ENCODE data around the gene EHHADH.

Gene EHHADH

DNA sequence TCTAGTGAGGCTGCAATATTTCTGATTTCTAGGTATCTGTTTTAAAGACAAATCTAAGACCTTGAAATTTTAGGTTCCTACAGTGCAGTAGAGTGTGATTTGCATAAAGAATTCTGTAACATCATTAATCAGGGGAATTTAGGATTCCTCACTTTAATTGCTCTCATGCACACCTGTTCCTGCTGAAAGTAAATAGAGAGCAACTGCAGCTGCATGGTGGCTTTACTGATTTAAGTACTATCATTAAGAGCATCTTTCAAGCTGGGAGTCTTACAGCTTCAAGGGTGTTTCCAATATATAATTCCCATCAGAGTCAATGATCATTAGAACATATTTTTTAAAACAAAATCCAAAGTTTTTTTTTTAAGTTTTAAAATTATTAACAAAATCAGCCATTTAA lies 65.0 kb downstream of the EHHADH start:
- DNase-seq, result peak; percentile 8

DNA sequence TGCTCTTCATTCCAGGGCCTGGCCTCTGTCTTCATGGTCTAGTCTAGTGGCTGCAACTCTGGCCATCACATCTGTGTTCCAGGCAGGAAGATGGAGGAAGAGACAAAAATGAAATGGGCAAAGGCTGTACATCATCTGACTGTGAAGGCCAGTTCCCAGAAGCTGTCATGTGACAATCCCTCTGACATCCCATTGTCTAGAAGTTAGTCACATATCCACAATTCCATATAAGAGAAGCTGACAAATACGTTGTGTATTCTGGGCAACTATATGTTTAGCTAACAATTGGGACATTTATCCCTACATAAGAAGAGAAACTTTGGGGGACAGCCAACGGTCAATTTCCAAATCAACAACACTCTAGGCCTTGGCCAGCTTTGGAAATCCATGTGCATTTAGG lies 66.5 kb downstream of the EHHADH start:
- DNase-seq, result no peak

DNA sequence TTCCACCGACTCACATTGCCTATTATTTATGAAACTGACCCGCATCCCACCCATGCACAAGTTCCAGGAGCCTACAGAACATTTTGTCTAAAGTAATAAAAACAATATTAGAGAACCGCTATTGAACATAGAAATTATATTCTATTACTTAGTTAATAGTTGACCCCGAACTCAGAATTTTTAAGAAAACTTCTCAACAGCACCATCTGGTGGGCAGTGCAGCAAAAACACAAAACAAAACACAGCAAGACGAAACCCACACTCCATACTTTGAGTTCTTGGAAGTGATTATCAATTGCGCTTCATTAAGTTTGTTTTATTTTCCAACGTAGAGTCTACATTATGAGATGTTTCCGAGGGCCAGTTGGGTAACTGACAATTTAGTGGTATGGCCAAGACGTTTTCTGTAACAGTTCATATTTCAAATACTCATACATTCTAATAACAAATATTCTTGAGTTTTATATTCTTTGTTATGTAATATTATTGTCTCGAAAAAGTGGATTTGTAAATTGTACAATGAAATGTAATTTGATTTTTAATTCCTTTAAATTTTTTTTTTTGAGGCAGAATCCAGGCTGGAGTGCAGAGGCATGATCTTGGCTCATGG lies 77.0 kb downstream of the EHHADH start:
- no peak for DNase-seq

DNA sequence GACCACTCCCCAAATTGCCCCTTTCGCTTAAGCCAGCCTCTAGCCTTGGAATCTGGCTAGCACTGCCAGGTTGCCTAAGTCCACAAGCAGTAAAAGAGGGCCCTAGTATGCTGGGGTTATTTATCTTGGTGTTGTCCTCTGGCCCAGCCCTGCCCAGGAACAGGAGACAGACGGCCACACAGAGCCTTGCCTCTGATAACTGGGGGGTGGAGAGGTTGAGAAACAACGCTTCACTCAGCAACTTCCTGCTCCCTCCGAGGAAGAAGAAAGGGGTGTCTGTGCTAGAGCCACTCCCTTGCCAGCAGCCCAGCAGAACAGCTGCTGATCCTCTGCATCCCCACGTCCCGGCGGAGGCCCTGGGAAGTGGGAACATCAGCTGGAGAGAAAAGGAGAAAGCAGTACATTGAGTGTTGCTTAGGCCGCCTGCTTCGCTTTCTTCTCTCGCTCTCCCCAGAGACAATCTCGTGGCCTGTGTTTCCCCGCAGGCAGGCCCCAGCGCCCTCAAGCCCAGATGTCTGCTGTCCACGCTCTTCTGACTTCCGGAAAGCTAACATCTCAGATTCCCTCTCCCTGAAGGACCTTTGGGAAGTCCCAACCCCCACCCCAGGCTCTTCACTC lies 78.4 kb downstream of the EHHADH start:
- DNase-seq, result no peak

DNA sequence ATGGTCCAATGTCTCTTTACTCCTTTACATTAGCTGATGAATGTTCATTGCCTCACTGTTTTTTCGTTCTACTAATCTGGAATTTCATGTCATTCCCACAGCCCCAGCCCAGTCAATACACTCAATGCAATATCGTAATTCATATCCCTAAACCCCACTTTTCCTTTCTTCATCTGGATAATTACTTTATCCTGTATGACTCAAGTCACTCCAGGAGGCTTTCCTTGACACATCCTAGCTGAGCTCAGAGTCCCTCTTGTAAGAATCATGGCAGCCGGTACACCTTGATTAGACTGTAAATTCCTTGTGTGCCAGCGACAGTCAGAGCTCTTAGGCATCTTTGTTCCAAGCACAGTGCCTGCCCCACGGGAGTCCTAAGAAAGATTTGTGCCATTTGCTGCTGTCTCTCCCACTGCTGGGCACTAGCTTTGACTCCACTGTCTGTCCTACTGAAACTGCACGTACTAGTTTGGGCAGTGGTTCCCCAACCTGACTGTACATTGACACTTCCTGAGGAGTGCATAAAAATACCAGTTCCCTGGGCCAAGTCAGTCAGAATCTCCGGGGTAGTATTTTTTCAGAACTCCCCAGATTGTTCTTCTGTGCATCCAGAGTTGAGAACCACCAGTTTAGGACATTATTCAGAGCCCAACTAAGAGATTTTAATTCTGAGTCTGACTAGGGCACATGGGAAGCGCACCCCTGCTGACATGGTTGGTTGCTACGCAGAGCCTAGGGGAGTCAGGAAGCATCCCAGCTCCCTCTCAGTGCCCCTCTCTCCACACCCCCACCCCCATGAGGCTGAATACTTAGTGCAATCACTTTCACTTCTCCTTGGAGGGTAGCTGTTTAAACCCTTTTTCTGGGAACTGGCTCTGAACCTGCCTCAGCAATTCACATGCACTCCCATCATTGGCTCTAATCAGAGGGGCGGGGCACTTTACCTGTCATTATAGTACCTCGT lies 81.5 kb downstream of the EHHADH start:
- DNase-seq, result no peak

DNA sequence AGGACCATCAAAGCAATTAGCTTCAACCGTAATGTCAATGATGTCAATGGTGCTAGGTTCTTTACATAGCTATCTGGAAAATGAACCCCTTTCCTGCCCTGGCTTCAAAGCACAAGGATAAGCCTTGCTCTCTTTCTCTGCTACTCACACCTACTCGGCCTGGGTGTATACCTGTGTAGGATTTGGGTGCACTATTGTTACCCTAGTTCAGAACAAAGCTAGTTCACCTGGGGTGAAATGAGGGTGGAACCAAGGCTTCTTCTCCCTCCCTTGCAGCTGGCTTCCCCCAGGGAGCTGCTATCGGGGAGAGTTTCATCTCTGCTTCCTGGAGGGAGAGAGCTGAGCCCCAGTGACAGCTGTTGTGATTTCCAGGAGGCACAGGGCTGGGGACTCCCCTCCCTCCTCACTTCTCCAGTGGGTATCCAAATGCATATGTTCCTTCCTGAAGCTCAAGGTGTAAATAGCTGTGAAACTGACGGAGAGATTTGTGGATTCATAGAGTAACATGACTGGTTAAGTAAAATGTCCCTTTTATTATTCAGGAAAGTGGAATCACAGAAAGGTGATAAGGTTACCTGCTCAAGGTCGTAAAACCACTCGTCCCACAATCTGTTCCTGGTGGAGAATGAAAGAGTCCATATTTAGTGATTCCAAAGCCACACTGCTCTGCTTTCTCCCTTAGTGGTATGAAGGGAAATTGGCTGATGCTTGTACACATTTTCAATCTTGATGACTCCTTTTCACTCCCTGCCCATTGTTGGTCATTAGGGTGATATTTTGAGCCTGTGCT lies 89.2 kb downstream of the EHHADH start:
- DNase-seq, result no peak

DNA sequence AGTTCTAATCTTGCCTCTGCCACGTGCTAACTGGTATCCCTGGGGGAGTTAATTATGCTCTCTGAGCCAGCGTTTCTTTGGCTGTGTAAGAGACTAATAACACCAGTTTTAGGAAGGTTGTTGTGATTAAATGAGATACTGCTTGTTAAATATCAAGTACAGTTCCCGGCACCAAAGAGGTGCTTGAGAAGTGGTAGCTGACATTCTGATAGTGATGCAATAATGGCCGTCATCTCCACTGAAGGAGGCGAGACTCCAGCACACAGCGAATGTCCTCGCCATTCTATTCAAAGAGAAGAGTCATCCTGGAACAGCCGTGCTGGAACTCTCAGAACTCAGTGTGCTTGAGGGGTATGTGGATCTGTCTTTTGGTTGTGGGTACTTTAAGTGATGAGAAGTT lies 91.2 kb downstream of the EHHADH start:
- no peak for DNase-seq

DNA sequence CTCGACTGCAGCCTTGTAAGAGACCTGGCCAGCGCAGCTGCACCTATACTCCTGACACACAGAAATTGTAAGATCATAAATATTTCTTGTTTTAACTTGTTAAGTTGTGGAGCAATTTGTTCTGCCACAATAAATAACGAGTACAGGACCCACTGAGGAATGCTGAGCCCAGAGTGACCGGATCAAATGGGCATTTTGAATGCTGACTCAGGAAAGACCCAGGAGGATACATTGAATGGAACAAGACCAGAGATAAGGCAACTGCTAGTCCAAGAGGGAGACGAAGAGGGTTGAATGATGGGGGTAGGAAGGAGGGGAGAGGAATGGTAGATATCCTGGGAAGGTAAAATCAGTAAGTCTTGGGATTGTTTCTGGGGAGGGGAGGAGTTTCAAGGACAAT lies 92.1 kb downstream of the EHHADH start:
- DNase-seq, result no peak

DNA sequence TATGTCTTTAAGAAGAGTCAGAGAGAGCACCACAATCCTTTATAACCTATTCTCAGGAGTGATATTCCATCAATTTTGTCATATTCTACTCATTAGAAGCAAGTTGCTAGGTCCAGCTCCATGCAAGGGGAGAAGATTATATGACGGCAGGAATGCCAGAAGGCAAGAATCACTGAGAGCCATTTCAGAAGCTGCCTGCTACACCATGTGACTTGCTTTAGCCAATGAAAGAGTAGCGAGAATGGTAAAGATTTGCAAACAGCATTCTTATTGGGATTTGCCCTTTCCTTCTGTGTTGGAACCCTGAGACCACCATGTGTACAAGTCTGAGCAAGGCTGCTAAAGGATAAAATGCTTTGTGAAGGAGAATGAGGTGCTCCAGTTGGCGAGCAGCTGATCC lies 96.5 kb downstream of the EHHADH start:
- no peak for DNase-seq

DNA sequence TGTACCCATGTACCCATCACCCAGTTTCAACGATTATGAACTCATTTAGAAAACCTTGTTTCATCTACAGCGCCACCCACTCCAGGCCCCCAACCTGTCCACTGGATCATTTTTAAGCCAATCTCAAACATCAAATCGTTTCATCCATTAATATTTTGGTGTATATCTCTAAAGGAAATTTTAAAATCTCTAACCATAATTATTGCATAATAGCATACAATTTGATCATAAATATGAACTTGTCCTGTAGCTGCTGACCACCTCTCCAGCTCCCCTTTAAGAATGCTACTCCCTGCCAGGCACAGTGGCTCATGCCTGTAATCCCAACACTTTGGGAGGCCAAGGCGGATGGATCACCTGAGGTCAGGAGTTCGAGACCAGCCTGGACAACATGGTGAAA lies 98.2 kb downstream of the EHHADH start:
- DNase-seq, result no peak

DNA sequence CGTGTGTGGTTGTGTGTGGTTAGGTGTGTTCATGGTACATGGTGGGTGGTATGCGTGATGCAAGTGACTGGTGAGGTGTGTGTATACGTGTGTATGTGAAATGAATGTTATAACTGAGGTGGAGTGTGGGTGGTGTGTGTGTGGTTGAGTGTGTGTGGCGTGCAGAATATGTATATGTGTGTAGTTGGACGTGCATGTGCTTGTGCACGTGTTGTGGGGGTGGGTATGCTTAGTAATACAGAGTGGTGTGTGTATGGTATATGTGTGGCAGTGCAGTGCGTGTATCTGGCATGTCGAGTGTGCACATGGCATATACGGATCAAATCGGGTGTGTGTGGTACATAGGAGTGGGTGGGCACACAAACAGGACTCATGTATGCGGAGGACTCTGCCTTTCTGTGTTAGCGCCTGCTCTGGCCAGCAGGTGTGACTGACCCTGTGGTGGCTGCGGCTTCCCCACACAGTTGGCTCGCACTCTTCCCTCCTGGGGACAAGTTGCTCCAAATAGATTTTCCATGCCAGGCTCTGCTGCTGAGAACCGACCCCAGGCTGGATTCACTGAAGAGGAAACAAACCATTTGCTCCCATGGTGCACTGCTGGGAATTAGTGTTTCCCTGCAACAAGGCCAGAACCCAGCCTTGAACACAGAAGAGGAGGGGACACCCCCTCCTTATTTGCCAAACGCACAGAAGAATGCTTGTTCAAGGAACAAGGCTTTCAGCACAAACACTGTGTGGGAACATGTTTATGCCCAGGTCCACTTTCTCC lies 99.8 kb downstream of the EHHADH start:
- no peak for DNase-seq

DNA sequence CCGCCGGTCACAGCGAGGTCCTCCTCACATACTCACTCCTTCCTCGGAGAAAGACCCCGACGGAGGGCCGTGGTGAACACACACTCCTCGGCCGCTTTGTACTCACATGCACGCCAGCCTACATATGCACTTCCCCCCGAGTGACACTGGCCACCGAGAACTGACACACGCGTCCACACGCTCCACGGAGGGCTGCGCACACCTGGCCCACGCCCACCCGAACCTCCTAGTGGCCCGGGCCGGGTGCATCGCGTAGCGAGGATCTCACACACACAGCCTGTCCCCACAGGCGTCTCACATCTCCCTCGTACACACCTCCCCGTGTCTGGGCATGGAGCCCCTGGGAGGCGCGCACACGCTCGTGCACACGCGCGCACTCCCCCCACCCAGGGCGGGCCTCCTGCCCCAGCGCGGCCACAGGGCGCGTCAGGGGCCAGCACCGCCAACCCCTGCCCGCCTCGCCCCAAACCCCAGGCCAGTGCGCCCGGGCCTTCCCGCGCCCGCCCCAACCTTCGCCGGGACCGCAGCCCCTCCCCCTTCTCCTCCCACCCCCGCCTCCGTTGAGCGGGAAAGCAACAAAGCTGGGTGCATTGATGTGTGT lies 100.6 kb downstream of the EHHADH start:
- DNase-seq, result no peak

DNA sequence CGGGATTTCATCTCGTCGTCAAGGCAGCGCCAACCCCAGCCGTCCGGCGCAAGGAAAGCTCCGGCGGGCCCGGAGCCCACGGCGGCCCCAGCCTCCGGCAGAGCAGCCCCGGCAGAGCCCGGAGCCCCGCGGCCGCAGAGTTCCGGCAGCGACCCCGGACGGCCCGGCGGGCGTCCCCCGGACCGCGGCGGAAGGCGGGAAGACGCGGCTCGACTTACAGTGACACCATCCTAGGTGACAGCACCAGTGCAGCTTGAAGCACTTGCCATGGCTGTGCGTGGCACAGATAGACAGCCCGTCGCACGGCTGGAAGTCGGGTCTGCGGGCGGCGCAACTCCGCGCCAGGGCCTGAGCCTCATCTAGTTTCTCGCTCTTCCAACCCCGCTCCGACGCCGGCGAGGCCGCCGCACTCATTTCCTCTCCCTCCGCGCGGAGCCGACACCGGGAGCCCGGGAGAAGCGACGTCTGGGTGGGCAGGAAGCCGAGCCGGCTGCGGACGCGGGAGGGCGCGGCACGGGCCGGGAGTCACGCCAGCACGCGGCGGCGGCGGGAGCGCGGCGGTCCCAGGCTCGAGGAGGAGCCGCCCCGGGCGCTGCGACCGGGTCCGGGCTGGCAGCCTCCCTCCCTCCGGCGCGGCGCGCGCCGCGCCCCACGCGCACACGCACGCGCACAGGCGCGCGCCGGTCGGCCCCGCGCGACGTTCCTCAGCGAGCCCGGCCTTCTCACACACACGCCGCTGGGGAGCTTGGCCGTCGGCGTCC lies 101.3 kb downstream of the EHHADH start, which contains the start of gene C3orf70:
Gene C3orf70 (minus strand): TSS at position 651 of the 761 bp plus-strand sequence. CDS start 237 bp downstream, at position 414.
- DNase-seq, result no peak

DNA sequence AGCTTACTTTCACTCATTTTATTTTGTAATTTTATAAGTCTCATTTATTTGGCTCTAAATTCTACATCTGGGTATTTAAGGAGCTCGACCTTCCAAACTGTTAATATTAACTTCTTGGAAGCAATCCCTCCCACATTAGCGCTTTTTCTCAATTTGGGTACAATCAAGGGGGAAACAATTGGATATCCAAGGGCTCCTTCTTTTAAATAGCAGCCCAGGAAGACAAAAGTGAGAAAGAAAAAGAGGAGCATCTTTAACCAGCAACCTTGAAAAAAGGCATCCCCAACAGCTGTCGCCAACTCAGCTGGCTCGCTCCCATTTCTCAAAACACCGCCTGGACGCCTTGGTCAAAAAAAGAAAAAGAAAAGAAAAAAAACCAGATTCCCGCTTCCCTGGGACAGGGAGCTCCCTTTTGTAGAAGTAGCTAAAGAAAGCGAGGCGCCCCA lies 101.9 kb downstream of the EHHADH start:
- DNase-seq, result no peak

DNA sequence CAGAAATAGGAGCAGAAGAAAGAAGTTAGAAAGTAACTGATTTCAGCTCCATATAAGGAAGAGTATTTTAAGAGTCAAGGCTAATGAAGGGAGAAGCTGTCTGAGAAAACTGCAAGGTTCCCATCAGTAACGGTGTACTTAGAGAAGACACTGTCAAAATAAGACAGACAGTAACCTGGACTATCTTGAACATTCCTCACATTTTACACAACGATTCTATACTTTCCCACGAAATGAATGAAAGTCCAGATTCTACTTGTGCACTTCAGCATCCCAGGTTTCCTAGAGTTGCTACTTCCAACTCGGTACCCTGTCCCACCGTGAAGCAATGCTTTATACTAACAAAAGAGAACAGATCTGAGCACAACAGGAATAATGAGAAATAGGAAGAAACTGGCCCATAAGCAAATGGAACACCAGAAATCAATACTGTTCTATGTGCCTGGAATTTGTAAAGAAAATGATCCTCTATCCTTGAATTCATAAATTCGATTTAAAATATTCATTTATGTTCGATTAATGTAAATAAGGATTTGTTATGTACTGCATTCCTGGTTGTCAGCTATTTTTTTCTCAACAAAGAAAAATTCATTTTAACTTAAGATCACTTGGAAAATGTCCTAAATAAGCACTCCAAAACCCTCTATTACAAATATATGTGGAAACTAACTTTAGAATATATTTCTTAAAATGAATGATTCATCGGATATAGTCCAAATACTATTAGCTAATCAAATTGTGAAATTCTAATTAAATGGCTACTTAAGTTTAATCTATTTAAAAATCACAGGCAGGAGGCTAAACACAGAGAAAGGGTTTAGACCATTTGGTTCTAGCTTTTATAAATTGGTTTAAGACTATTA lies 102.5 kb downstream of the EHHADH start:
- no peak for DNase-seq

DNA sequence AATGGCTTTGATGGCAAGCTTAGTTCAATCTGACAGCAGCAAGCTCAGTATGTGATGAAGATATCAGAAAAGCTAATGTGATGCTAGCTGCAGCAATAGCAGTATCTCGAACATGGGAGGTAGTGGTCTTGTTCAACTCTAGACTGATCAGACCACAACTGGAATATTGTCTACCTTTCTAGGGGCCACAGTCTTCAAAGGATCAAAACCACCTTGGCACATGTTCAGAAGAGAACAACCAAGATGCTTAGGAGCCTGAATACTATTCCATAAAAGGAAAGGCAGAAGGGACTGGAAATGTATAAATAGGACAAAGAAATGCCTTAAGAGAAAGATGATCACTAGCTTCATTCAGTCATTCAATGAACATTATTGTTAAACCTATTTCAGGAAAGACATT lies 103.3 kb downstream of the EHHADH start:
- no peak for DNase-seq

DNA sequence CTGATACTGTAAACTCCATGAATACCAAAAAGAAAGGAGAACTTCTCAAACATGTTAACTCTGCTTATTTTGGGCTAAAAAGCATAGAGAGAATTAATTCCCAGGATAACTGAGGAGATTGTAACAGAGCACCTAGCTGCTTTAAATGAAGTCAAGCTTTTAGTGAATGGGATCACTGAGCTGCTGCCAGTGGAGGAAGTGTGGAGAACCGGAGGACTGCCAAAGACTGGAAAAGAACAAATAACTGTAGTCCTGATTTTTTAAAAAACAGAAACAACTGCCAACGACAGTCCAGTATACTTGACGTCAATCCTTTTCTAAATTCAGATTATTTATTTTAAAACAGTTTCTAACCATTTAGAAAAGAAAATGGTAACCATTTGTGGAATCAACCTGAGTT lies 104.3 kb downstream of the EHHADH start:
- no peak for DNase-seq

DNA sequence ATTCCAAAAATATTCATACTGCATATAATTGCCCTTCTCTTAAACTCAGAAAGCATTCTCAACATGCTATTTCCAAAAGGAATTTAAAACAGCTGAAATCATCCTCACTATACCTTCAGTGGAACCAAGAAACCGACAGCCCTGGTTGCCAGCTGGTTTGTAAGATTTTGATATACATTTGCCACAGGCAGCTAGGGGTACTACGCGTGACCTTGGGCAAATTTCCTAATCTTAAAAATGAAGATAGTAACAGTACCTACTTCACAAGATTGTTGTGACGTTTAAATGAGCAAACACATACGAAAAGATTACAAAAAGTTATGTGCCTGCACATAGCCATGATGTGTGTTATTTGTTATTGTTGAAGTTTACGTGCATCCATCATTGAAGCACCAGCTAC lies 108.3 kb downstream of the EHHADH start:
- no peak for DNase-seq

DNA sequence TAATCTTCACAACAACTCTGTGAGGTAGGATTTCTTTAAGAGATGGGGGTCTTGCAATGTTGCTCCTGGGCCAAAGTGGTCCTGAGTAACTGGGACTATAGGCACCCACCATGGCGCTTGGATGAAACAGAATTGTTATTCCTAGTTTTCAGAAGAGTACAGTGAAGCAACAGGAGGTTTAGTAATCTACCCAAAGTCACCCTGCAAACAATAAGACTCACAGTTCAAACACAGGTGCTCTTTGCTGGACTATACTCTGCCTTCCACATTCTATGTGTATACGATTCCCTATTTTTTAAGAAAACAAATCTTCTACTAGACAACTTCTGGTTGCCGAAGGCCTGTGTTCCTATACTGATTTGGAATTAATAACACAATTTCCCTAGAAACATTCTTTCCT lies 109.1 kb downstream of the EHHADH start:
- DNase-seq, result no peak
